Colonic mucosa (tissue), 4 donors: ENCODE results near the gene OAS3. TPM values are rescaled to one million over a fixed set of nuclear protein-coding genes. Genes with fewer than 3 reads are reported as not detected.
"Not testable (repeated sequence)": the region's sequence is repeated elsewhere in the genome, so short reads cannot be mapped to it uniquely, and the experiment has no call there.

ENCODE experiments used
- DNase-seq: peaks from one replicate; pipeline ENCODE4 v3.0.0-alpha.2; 2020
- H3K27ac ChIP-seq: fragments of 200-600 bp; one replicate; pipeline ENCODE4 v1.8.0; 2021
- H3K27me3 ChIP-seq: fragments of 200-600 bp; one replicate; pipeline ENCODE4 v1.8.0; 2021
- H3K36me3 ChIP-seq: fragments of 200-600 bp; one replicate; pipeline ENCODE4 v1.8.0; 2021
- H3K4me1 ChIP-seq: fragments of 200-600 bp; one replicate; pipeline ENCODE4 v1.8.0; 2021; ENCODE audit warnings: mild to moderate bottlenecking
- H3K4me3 ChIP-seq: fragments of 200-600 bp; one replicate; pipeline ENCODE4 v1.8.0; 2021
- H3K9ac ChIP-seq, 2 donors: one replicate each; pipeline ENCODE4 v1.7.0; 2013; ENCODE audit warnings: control low read depth in 2 of 2, low read depth in 2 of 2, low read length in 2 of 2
- H3K9me3 ChIP-seq: fragments of 200-600 bp; one replicate; pipeline ENCODE4 v1.8.0; 2021
- intact Hi-C: fragments of 100-400 bp; cut with DNase I; formaldehyde crosslinking; loops from one replicate; pipeline ENCODE4 v1.14.1; 2022
- total RNA-seq, 2 donors: library from RNA; stranded (reverse); fragmentation: NEBNext Ultra II Directional in 1 of 2; extraction: Animal tissue kit (Norgen Biotek cat#: 25700) in 1 of 2; gene quantifications; one replicate each; pipeline ENCODE4 v1.2.1, GENCODE V29; 2021
- TF ChIP-seq, protein P1 (sequence below): fragments of 200-600 bp; IDR thresholded peaks from one replicate; pipeline ENCODE4 v1.8.0; 2022; ENCODE audit warnings: antibody characterized with exemption, mild to moderate bottlenecking
- donor health status: healthy.
- donor health status: DM: no; HTN: no; CAD: no.
- donor health status: DM: no; HTN: no; CAD: no.

Gene OAS3
- total RNA-seq, 2 donors from 2014 or later: 15.2 to 39.1 TPM

GRCh38 chr12:112919121-112919520 is 19.2 kb upstream of the OAS3 start:
- no peak overlapping the region for H3K4me3 ChIP-seq
- no peaks in the 10 kb centered on the region for H3K27me3 ChIP-seq
- H3K9me3 ChIP-seq: no peaks in the 10 kb centered on the region
- no peak for DNase-seq
- no peak overlapping the region for H3K27ac ChIP-seq
- H3K36me3 ChIP-seq: peaks cover 12% of the 10 kb centered on the region
- TF ChIP-seq, protein P1, sequence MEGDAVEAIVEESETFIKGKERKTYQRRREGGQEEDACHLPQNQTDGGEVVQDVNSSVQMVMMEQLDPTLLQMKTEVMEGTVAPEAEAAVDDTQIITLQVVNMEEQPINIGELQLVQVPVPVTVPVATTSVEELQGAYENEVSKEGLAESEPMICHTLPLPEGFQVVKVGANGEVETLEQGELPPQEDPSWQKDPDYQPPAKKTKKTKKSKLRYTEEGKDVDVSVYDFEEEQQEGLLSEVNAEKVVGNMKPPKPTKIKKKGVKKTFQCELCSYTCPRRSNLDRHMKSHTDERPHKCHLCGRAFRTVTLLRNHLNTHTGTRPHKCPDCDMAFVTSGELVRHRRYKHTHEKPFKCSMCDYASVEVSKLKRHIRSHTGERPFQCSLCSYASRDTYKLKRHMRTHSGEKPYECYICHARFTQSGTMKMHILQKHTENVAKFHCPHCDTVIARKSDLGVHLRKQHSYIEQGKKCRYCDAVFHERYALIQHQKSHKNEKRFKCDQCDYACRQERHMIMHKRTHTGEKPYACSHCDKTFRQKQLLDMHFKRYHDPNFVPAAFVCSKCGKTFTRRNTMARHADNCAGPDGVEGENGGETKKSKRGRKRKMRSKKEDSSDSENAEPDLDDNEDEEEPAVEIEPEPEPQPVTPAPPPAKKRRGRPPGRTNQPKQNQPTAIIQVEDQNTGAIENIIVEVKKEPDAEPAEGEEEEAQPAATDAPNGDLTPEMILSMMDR: no peak
- H3K4me1 ChIP-seq: no peaks in the 10 kb centered on the region
- no peak overlapping the region for H3K9ac ChIP-seq
- intact Hi-C loops: no loop called here

GRCh38 chr12:112924986-112925385 is 13.3 kb upstream of the OAS3 start:
- H3K36me3 ChIP-seq: peaks cover 2% of the 10 kb centered on the region
- intact Hi-C loops: no loop called here
- H3K27me3 ChIP-seq: no peaks in the 10 kb centered on the region
- DNase-seq: peak; percentile 35
- H3K9ac ChIP-seq: peak overlapping the region in 1 of 2 donors; percentile 19
- TF ChIP-seq, protein P1: no peak
- no peaks in the 10 kb centered on the region for H3K9me3 ChIP-seq
- H3K4me3 ChIP-seq: no peak overlapping the region
- H3K27ac ChIP-seq: peak overlapping the region; percentile 75
- peaks cover 11% of the 10 kb centered on the region for H3K4me1 ChIP-seq

- H3K9me3 ChIP-seq, DNase-seq, H3K4me3 ChIP-seq, H3K9ac ChIP-seq, H3K36me3 ChIP-seq, H3K27me3 ChIP-seq, intact Hi-C loops, H3K27ac ChIP-seq: not testable (repeated sequence)
- peaks cover 11% of the 10 kb centered on the region for H3K4me1 ChIP-seq
Measured at GRCh38 chr12:112926416-112927033, 11.7 kb upstream of the OAS3 start.

DNA sequence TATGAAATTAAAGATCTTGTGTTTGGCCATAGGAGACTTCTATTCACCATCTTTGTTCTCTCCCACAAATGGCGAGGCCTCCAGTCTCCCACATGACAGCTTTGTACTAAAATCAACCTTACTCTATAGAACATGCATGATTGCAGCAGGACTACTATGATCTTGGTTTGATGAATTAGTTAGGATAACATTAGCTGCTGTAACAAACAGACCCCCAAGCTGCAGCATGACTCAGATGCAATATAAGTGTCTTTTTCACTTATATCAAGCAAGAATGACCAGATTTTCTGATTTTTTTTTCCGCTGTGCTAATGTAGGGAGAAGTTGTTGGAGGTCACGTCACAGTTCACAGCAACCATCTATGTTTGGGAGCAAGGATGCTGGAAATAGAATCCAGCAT is 10.8 kb upstream of the OAS3 start:
- Histone ChIP-seq H3K9ac (no peak overlapping the region), H3K4me1 (peaks cover 11% of the 10 kb centered on the region), H3K27ac (no peak overlapping the region), H3K27me3 (no peaks in the 10 kb centered on the region), H3K9me3 (no peaks in the 10 kb centered on the region), H3K36me3 (no peaks in the 10 kb centered on the region), H3K4me3 (no peak overlapping the region)
- TF ChIP-seq, protein P1: no peak
- intact Hi-C loops: no loop called here
- DNase-seq: no peak

- Histone ChIP-seq H3K9me3 (no peaks in the 10 kb centered on the region), H3K9ac (no peak overlapping the region), H3K4me3 (no peak overlapping the region), H3K36me3 (no peaks in the 10 kb centered on the region), H3K27ac (no peak overlapping the region), H3K27me3 (no peaks in the 10 kb centered on the region), H3K4me1 (peaks cover 11% of the 10 kb centered on the region)
- intact Hi-C loops: no loop called here
- no peak for DNase-seq
- TF ChIP-seq, protein P1: no peak
Measured at GRCh38 chr12:112927925-112928324, 10.3 kb upstream of the OAS3 start.

- Histone ChIP-seq H3K36me3 (no peaks in the 10 kb centered on the region), H3K4me3 (no peak overlapping the region), H3K9me3 (no peaks in the 10 kb centered on the region), H3K27me3 (no peaks in the 10 kb centered on the region), H3K9ac (no peak overlapping the region), H3K27ac (no peak overlapping the region), H3K4me1 (peaks cover 11% of the 10 kb centered on the region)
- no peak for DNase-seq
- intact Hi-C loops: no loop called here
- TF ChIP-seq, protein P1: no peak
Measured at GRCh38 chr12:112928978-112929377, 9.3 kb upstream of the OAS3 start.
